ENCODE data around the gene RXRB.

RXRB gene

GRCh38 chr6:33217681-33218080, 17.2 kb upstream of the RXRB start:
- in situ Hi-C loops (cut with MboI; ENCODE audit: low sequenced_read_pairs, unreplicated experiment), result no loop called here
- no peak for TF ChIP-seq CTCF (IDR thresholded peaks at IDR 0.05; ENCODE audit: borderline replicate concordance, control extremely low read depth, extremely low read depth, insufficient read depth, missing control alignments)
- peak; percentile 3 for DNase-seq (ENCODE audit: low spot score)

DNA sequence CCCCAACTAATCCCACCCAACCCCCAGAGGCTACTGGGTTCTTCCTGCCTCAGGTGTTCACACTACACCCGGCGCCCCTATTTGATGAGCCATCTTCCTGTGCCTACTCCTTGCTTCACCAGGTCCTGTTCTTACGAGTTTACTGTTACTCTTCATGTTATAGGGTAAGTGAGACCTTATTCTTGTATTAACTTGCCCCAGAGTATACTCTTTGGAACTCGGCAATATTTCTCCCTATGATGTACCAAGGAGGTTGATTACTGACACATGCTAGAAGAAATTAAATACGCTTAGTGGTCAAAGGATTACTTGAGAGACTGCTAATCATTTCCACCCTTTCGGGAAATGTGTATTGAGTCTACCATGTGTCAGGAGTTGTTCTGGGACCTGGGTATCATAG, 16.8 kb upstream of the RXRB start:
- no peak for TF ChIP-seq CTCF (IDR thresholded peaks at IDR 0.05; ENCODE audit: borderline replicate concordance, control extremely low read depth, extremely low read depth, insufficient read depth, missing control alignments)
- peak; percentile 1 for DNase-seq (ENCODE audit: low spot score)
- in situ Hi-C loops (cut with MboI; ENCODE audit: low sequenced_read_pairs, unreplicated experiment), result no loop called here

DNA sequence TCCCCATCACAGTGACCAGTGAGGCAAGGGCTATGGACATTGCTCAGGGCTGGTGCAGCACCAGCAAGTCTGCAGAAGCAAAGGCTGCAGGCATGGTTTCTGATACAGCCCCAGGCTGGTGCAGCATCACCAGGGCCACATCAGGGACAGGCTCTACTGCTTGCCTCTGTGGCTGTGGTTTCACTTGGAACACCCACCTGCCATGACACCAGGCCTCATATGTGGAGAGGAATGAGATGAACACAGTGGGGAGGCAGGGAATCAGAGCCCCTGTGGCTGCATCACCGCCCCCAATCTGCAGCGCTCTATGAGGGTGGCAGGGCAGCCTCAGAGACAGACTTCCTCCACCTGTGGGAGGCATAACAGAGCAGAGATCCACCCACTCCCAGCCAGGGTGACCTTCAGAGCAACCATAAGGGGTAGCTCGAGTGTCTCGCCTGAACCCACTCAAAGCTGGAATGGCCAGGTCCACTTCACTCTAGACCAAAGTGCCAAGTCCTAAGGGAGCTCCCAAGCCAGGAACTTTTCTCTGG, 15.7 kb upstream of the RXRB start:
- in situ Hi-C loops (cut with MboI; ENCODE audit: low sequenced_read_pairs, unreplicated experiment), result no loop called here
- peak; percentile 10 for DNase-seq (ENCODE audit: low spot score)
- TF ChIP-seq CTCF (IDR thresholded peaks at IDR 0.05; ENCODE audit: borderline replicate concordance, control extremely low read depth, extremely low read depth, insufficient read depth, missing control alignments), result no peak

DNA sequence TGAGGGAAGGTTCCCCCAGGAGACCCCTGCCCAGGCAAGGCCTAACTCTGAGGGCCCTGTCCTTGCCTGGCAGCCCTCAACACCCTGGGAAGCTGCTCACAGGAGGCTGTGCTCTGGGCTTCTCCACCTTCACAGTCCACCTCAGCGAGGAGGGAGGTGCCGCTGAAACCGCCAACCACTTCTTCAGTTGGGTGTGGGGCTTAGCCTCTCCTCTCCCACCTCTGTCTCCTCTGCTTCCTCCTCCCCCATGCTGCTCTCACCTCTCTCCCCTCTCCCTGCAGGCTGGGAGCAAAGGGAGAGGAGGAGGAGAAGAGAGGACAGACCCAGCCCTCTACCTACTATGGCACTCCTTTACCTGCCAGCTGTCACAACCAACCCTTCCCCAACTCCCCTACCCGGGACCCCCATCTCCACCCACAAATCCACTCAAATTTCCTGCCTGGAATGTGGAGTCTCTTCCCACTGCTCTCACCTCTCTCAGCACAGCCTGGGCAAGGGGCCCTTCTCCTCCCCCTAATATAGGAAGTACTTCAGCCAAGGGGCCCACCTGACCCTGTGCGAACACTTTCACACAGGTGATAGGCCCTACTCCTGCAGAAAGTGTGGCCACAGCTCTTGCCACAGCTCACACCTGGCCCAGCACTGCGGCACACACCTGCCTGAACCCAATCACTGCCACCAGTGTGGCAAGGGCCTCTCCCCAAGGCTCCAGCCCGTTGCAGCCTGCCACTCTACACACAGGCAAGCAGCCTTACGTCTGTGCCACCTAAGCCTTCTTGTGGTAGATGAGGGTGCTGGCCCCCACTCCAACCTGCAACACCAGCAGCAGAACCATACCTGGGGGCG, 15.0 kb upstream of the RXRB start:
- peak; percentile 22 for DNase-seq (ENCODE audit: low spot score)
- in situ Hi-C loops (cut with MboI; ENCODE audit: low sequenced_read_pairs, unreplicated experiment), result no loop called here
- TF ChIP-seq CTCF (IDR thresholded peaks at IDR 0.05; ENCODE audit: borderline replicate concordance, control extremely low read depth, extremely low read depth, insufficient read depth, missing control alignments), result no peak

DNA sequence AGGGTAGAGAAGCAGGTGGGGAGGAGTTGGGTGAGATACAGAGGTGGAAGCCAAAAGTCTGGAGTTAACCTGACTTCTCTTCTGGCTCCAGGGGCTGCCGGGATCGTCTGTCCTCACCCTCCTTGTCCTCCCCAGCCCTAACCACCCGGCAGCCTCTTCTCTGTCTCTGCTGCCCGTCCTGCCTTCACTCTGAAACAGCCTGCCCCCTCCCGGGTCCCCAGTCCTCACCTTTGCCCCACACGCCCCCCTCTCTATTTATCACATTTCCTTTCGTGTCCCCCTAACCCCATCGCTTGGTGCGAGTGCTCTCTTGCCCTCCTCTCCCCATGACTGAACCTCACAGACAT, 13.5 kb upstream of the RXRB start:
- in situ Hi-C loops (cut with MboI; ENCODE audit: low sequenced_read_pairs, unreplicated experiment), result no loop called here
- no peak for DNase-seq (ENCODE audit: low spot score)
- TF ChIP-seq CTCF (IDR thresholded peaks at IDR 0.05; ENCODE audit: borderline replicate concordance, control extremely low read depth, extremely low read depth, insufficient read depth, missing control alignments), result no peak

DNA sequence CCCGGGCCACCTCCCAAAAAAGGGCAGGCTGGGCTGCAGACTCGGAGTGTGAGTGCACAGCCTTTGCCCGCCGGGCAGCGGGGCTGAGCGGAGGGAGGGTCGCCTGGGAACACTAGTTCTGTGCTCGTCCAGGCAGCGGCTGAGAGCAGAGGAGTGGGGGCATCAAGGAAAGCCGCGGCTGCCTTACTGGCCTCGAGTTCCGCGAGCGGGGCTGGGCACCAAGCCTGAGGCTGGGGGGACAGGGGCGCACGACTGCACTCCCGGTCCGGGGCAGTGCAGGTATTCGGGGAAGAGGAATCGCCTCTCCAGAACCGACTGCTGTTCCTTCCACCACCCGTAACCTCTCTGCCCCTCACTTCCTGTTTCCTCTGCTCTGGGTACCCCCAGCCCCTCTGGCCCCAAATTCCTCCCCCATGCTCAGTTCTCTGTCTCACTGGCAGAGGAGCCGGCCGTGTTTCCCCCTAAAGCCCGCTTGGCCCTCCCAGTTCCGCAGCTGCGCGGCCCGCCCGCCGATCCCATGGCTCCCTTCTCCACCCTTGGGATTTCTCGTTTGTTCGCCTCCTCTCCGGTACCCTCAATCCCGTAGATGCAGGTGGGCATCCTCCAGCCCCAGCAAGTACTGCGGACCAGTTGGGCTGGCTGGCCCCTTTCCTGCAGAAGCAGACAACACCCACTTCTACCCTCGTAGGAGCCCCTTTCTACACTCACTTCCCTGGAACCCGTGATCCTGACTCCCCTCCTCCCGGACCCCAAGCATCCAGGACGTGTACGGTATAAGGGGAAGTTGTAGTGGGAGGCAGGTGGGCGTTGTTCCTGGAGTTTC, 12.9 kb upstream of the RXRB start:
- TF ChIP-seq CTCF (IDR thresholded peaks at IDR 0.05; ENCODE audit: borderline replicate concordance, control extremely low read depth, extremely low read depth, insufficient read depth, missing control alignments), result no peak
- in situ Hi-C loops (cut with MboI; ENCODE audit: low sequenced_read_pairs, unreplicated experiment), result no loop called here
- DNase-seq (ENCODE audit: low spot score), result peak; percentile 59
